Muscle layer of duodenum (tissue), 2 donors: ENCODE results near the gene KRTAP4-5.
"Not testable (repeated sequence)": the region's sequence is repeated elsewhere in the genome, so short reads cannot be mapped to it uniquely, and the experiment has no call there.

Source experiments
- H3K27ac ChIP-seq: one replicate; pipeline ENCODE4 v1.7.0; 2013; ENCODE audit warnings: mild to moderate bottlenecking, low read length
- H3K27me3 ChIP-seq: one replicate; pipeline ENCODE4 v1.7.0; 2013; ENCODE audit warnings: low read depth, mild to moderate bottlenecking, control low read depth, low read length
- H3K36me3 ChIP-seq, 2 donors: one replicate each; pipeline ENCODE4 v1.7.0; 2013; ENCODE audit warnings: low read length in 2 of 2, control low read depth in 1 of 2, mild to moderate bottlenecking in 1 of 2; ENCODE audit not compliant: insufficient read depth in 2 of 2, control insufficient read depth in 1 of 2
- H3K4me1 ChIP-seq, 2 donors: one replicate each; pipeline ENCODE4 v1.7.0; 2013; ENCODE audit warnings: low read length in 2 of 2, mild to moderate bottlenecking in 2 of 2, control low read depth in 1 of 2, moderate library complexity in 1 of 2; ENCODE audit not compliant: insufficient read depth in 2 of 2, control insufficient read depth in 1 of 2
- H3K4me3 ChIP-seq, 2 donors: one replicate each; pipeline ENCODE4 v1.7.0; 2013; ENCODE audit warnings: low read length in 2 of 2, low read depth in 1 of 2, mild to moderate bottlenecking in 1 of 2
- H3K9me3 ChIP-seq, 2 donors: one replicate each; pipeline ENCODE4 v1.7.0; 2013; ENCODE audit warnings: low read length in 2 of 2, control low read depth in 1 of 2, mild to moderate bottlenecking in 1 of 2; ENCODE audit not compliant: control insufficient read depth in 1 of 2
- donor health status: healthy.

The KRTAP4-5 gene

DNA sequence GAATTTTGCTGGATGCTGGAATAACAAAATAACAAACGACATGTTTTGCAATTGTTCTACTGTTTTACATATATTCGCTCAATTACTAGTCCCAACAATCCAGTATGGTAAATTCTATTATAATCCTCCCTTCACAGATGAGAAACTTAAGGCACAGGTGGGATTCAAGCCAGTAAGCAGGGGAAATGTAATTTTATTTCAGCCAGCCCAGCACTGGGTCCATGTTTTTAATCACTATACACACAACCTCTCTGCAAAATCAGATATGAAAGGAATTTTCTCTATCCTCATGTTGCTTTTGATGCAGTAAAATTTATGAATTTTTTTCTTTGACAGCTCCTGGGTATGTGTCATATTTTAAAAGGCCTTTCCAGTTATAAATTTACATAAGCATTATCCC, 4.4 kb downstream of the KRTAP4-5 start:
- Histone ChIP-seq H3K9me3 (peaks cover 5 to 19% of the 10 kb centered on the region in 2 donors), H3K27ac (no peak overlapping the region), H3K36me3 (no peaks in the 10 kb centered on the region), H3K4me1 (no peaks in the 10 kb centered on the region), H3K4me3 (no peak overlapping the region), H3K27me3 (no peaks in the 10 kb centered on the region)

DNA sequence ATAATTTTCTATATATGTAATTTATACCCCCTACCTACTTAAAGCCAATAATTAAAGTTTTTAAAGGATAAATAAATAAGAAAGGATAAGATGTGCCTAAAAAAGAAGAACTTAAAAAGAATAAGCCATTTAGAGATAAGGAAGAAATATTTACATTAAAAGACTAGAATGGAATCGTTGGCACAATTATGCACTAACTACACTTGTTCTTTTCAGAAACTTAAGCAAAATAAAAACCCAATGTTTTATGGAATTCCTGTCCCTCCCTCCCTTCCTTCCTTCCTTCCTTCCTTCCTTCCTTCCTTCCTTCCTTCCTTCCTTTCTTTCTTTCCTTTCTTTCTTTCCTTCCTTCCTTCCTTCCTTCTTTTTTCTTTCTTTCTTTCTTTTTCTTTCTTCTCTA, 4.8 kb downstream of the KRTAP4-5 start:
- Histone ChIP-seq H3K4me1 (no peaks in the 10 kb centered on the region), H3K27me3 (no peaks in the 10 kb centered on the region), H3K4me3 (no peak overlapping the region), H3K36me3 (no peaks in the 10 kb centered on the region), H3K9me3 (peaks cover 5 to 23% of the 10 kb centered on the region in 2 donors), H3K27ac (no peak overlapping the region)

- Histone ChIP-seq H3K36me3 (no peaks in the 10 kb centered on the region), H3K4me3 (no peak overlapping the region), H3K27me3 (no peaks in the 10 kb centered on the region), H3K27ac (no peak overlapping the region), H3K4me1 (no peaks in the 10 kb centered on the region), H3K9me3 (peaks cover 5 to 23% of the 10 kb centered on the region in 2 donors)
Measured at GRCh38 chr17:41141361-41141760, 8.3 kb downstream of the KRTAP4-5 start.

DNA sequence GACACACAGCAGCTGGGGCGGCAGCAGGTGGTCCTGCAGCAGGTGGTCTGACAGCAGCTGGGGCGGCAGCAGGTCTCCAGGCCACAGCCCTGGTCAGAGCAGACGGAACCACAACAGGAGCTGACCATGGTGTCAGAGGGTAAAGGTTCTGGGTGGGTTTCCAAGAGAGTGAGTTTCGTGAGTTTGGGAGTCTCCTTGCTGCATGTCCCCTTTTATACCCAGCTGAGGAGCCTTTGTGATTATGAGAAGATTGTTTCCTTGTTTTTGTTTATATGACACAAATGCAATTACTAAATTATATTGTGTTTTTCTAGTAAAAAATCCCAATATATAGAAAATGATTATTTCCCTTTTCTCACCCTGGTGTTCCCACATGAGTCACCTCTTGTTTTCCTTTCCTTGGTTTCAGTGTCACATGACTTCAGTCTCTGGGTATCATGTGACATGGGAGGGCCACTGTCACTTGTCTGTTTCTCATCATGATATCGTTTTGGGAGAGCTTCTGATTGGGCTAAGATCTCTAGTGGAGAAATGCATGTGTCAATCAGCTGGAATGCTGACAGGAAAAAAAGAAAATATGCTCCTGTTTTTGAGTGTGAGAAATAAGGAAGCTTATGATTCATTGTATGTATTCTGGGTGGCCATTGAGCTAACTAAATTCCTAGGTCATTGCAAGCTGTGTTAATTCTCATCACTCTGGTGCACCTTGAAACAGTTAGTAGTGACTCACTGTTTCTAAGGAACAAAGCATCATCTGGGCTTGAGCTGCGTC, 9.1 kb downstream of the KRTAP4-5 start, which contains the start of gene KRTAP4-6:
Gene KRTAP4-6, minus strand, starts transcription at position 185 of the 772 bp plus-strand sequence. Its CDS starts 57 bp downstream, at position 128.
- Histone ChIP-seq H3K4me1 (no peaks in the 10 kb centered on the region), H3K36me3 (no peaks in the 10 kb centered on the region), H3K4me3 (no peak within 1 kb of the TSS), H3K27me3 (no peaks in the 10 kb centered on the region), H3K27ac (no peak within 1 kb of the TSS), H3K9me3 (peaks cover 5 to 23% of the 10 kb centered on the region in 2 donors)

- not testable (repeated sequence) for H3K36me3 ChIP-seq, H3K27ac ChIP-seq, H3K27me3 ChIP-seq, H3K4me3 ChIP-seq, H3K4me1 ChIP-seq
- H3K9me3 ChIP-seq: peaks cover 5 to 23% of the 10 kb centered on the region in 2 donors
Measured at GRCh38 chr17:41139865-41140264, 9.8 kb downstream of the KRTAP4-5 start.

- H3K27ac ChIP-seq: no peak overlapping the region
- no peak overlapping the region for H3K4me3 ChIP-seq
- no peaks in the 10 kb centered on the region for H3K36me3 ChIP-seq
- H3K4me1 ChIP-seq: no peaks in the 10 kb centered on the region
- no peaks in the 10 kb centered on the region for H3K9me3 ChIP-seq
- no peaks in the 10 kb centered on the region for H3K27me3 ChIP-seq
Measured at GRCh38 chr17:41133880-41134735, 15.5 kb downstream of the KRTAP4-5 start.

- Histone ChIP-seq H3K27ac (no peak overlapping the region), H3K27me3 (no peaks in the 10 kb centered on the region), H3K4me1 (no peaks in the 10 kb centered on the region), H3K9me3 (no peaks in the 10 kb centered on the region), H3K4me3 (no peak overlapping the region), H3K36me3 (no peaks in the 10 kb centered on the region)
Measured at GRCh38 chr17:41131979-41132378, 17.6 kb downstream of the KRTAP4-5 start.

DNA sequence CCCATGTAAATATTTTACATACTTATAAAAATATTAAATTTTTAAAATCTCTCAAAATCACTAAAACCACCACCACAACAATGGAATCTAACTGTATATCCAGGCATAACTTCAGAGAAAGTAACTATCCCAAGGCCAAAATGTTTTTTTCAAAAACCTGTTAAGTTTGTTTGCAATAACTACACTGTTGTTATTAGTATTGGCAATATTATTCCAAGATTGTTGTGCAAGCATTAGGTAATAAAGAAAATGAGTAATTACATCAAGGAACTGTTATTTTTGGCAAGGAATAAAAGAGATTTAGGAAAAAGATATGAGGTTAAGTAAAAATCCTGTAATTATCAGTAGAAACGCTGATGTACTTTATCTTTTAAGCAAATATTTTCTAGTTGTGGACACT, 22.3 kb downstream of the KRTAP4-5 start:
- Histone ChIP-seq H3K4me3 (no peak overlapping the region), H3K4me1 (no peaks in the 10 kb centered on the region), H3K27ac (no peak overlapping the region), H3K9me3 (no peaks in the 10 kb centered on the region), H3K36me3 (no peaks in the 10 kb centered on the region), H3K27me3 (no peaks in the 10 kb centered on the region)

DNA sequence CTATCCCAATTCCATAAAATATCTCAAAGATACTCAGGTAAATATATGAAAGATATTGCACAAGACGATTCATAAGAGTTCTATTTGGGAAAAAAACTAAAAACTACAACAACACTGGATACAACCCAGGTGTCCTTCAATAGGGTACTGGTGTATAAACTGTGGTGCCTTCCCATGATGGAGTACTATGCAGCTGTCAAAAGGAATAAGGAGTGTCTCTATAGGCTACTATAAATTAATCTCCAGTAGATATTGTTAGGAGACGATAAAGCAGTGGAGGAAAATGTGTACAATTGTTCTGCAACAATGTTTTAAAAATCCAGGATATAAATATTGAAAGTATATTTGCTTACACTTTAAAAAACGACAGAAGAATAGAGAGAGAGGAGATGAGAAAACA, 23.2 kb downstream of the KRTAP4-5 start:
- Histone ChIP-seq H3K36me3 (no peaks in the 10 kb centered on the region), H3K4me3 (no peak overlapping the region), H3K27ac (no peak overlapping the region), H3K27me3 (no peaks in the 10 kb centered on the region), H3K4me1 (no peaks in the 10 kb centered on the region), H3K9me3 (no peaks in the 10 kb centered on the region)

DNA sequence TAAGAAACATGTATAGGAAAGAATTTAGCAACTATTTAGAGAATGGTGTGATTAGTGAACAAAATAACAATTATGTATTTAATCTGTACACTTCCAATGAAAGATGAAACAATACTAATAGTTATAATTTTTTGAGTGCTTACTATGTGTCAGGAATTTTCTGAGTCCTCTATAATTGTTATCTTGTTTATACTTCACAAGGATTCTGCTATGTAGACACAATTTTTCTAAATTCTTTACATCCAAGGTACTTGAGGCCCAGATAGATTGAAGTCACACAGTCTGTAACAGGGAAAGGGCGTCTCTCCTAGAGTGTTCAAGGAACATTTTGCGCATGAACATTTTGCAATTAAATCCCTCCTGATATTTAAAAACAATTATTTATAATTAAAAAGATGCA, 24.6 kb downstream of the KRTAP4-5 start:
- Histone ChIP-seq H3K36me3 (no peaks in the 10 kb centered on the region), H3K27ac (no peak overlapping the region), H3K27me3 (no peaks in the 10 kb centered on the region), H3K4me3 (no peak overlapping the region), H3K9me3 (no peaks in the 10 kb centered on the region), H3K4me1 (no peaks in the 10 kb centered on the region)

GRCh38 chr17:41123991-41124371, 25.6 kb downstream of the KRTAP4-5 start, which contains the start of gene KRTAP4-12:
Gene KRTAP4-12, minus strand, starts transcription at chr17:41124182. Its CDS starts 60 bp downstream, at chr17:41124122.
- H3K4me1 ChIP-seq, H3K27me3 ChIP-seq, H3K4me3 ChIP-seq, H3K9me3 ChIP-seq, H3K36me3 ChIP-seq, H3K27ac ChIP-seq: not testable (repeated sequence)
